Muscle of back (tissue), 11 donors: ENCODE measurements around the gene KCTD16. TPM values are rescaled to one million over a fixed set of nuclear protein-coding genes. Genes with fewer than 3 reads are reported as not detected.

ENCODE experiments used
- DNase-seq, 3 donors: peaks; one replicate each; pipeline versions ENCODE4 v3.0.0 to v3.0.0-alpha.2; 2013
- polyA plus RNA-seq, 10 donors: library from polyadenylated mRNA; unstranded; fragments of 120-200 nt; gene quantifications; one replicate each; pipeline ENCODE4 v1.2.1, GENCODE V29; 2013; ENCODE audit not compliant: insufficient read length in 10 of 10

KCTD16 gene
- polyA plus RNA-seq, 10 donors, result 0.05 to 0.19 (median 0.09) TPM

GRCh38 chr5:144531188-144531587, 360.5 kb downstream of the KCTD16 start:
- DNase-seq, result no peak

Other genes with a start within 250 kb of the KCTD16 start
- gene YIPF5, start 214 bp upstream of the KCTD16 start, polyA plus RNA-seq, result 10 to 100 TPM; 32.9 to 60.3 (median 48.7) TPM